CD4-positive, alpha-beta memory T cell (primary cell): ENCODE results near the gene EPOP. TPM values are rescaled to one million over a fixed set of nuclear protein-coding genes. Genes with fewer than 3 reads are reported as not detected.

Experiments
- CTCF ChIA-PET: fragments of 350-600 bp; sonication (Branson Sonifier 250); formaldehyde crosslinking; loops from one replicate; lab custom pipeline; 2021; ENCODE audit warnings: inconsistent platforms; ENCODE audit not compliant: partially characterized antibody; lab: Charles Lee
- POLR2A ChIA-PET: fragments of 350-600 bp; sonication (Branson Sonifier 250); formaldehyde crosslinking; loops from one replicate; lab custom pipeline; 2021; ENCODE audit not compliant: partially characterized antibody; lab: Charles Lee
- DNase-seq, 5 donors: peaks; one replicate each; pipeline versions ENCODE4 v3.0.0 to v3.0.0-alpha.2; 2020 to 2022; ENCODE audit warnings: mixed read lengths in 1 of 5
- H3K27ac ChIP-seq: one replicate; pipeline ENCODE4 v1.7.0; 2013; ENCODE audit warnings: low read depth, low read length
- H3K27me3 ChIP-seq: 2 replicates; pipeline ENCODE4 v1.7.0; 2013; ENCODE audit warnings: mild to moderate bottlenecking, low read length, moderate library complexity; ENCODE audit not compliant: insufficient read depth
- H3K36me3 ChIP-seq: 2 replicates; pipeline ENCODE4 v1.7.0; 2013; ENCODE audit warnings: mild to moderate bottlenecking, low read length, moderate library complexity; ENCODE audit not compliant: insufficient read depth
- H3K4me1 ChIP-seq: 2 replicates; pipeline ENCODE4 v1.7.0; 2013; ENCODE audit warnings: mild to moderate bottlenecking, low read length, moderate library complexity; ENCODE audit not compliant: insufficient read depth
- H3K4me3 ChIP-seq, 2 donors: one replicate each; pipeline ENCODE4 v1.7.0; 2013; ENCODE audit warnings: low read length in 2 of 2, mild to moderate bottlenecking in 1 of 2
- H3K9me3 ChIP-seq, 2 donors: one replicate each; pipeline ENCODE4 v1.7.0; 2013; ENCODE audit warnings: low read length in 2 of 2, control low read depth in 1 of 2; ENCODE audit not compliant: control insufficient read depth in 1 of 2
- H3K27ac Mint-ChIP-seq, 7 donors: one replicate each; pipeline ENCODE4 v1.8.0; 2020 to 2021; ENCODE audit warnings: mixed read lengths in 7 of 7, mild to moderate bottlenecking in 6 of 7, inconsistent platforms in 3 of 7, moderate library complexity in 3 of 7
- H3K27me3 Mint-ChIP-seq, 2 donors: one replicate each; pipeline ENCODE4 v1.8.0; 2020 to 2021; ENCODE audit warnings: mixed read lengths in 2 of 2
- H3K36me3 Mint-ChIP-seq, 2 donors: one replicate each; pipeline ENCODE4 v1.8.0; 2020 to 2021; ENCODE audit warnings: mixed read lengths in 2 of 2, inconsistent platforms in 1 of 2, mild to moderate bottlenecking in 1 of 2
- H3K4me1 Mint-ChIP-seq, 4 donors: one replicate each; pipeline ENCODE4 v1.8.0; 2020 to 2021; ENCODE audit warnings: mixed read lengths in 4 of 4, mild to moderate bottlenecking in 1 of 4
- H3K4me3 Mint-ChIP-seq, 8 donors: one replicate each; pipeline ENCODE4 v1.8.0; 2020 to 2021; ENCODE audit warnings: mixed read lengths in 8 of 8, mild to moderate bottlenecking in 7 of 8, moderate library complexity in 6 of 8, inconsistent platforms in 3 of 8
- H3K9me3 Mint-ChIP-seq, 8 donors: one replicate each; pipeline ENCODE4 v1.8.0; 2020 to 2021; ENCODE audit warnings: mixed read lengths in 8 of 8, mild to moderate bottlenecking in 5 of 8, inconsistent platforms in 3 of 8, moderate library complexity in 1 of 8
- intact Hi-C: fragments of 100-400 bp; cut with micrococcal nuclease; formaldehyde crosslinking; loops from one replicate; pipeline ENCODE4 v1.15.1; 2023
- polyA plus RNA-seq, 2 donors: library from polyadenylated mRNA; unstranded; fragments of 300-500 nt; fragmentation: Illumina TruSeq; gene quantifications; one replicate each; pipeline ENCODE4 v1.2.3, GENCODE V29; 2021
- total RNA-seq, 2 experiments: library from RNA; stranded (reverse); gene quantifications; one replicate each; pipeline ENCODE4 v1.2.3, GENCODE V29; 2021

The EPOP gene
- total and polyA plus RNA-seq, 4 experiments from 2014 or later = 0.09 to 0.25 TPM; not detected in 2

DNA sequence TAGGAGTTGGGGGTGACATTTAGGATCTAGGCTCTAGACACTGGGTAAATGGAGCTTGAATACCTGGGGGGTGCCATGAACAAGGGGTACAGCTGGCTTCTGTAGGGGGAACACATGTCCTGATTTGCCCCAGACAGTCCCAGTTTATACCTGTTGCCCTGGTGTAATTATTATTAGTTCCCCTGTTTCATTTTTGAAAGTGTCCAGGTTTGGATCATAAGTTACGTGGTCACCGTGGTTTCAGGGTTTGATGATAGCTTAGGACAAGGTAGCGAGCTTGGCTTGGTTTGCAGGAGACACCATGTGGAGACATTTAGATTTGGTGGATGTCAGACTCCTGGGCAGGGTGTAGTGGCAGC, 35.8 kb upstream of the EPOP start:
- peaks cover 43% of the 10 kb centered on the region for H3K4me1 ChIP-seq
- H3K9me3 Mint-ChIP-seq = no peaks in the 10 kb centered on the region
- ChIA-PET POLR2A (interaction anchor here (1.3 to 14.0 kb wide), 2 partner anchors 9 to 15 kb away, joined by 8 to 588 read pairs; partner anchors contain the start of gene CISD3), CTCF (interaction anchor here (0.8 to 1.1 kb wide), 3 partner anchors 18 to 33 kb away, joined by 3 to 6 read pairs (median 4); no protein-coding TSS in a partner anchor)
- H3K9me3 ChIP-seq = no peaks in the 10 kb centered on the region
- H3K27me3 ChIP-seq = no peaks in the 10 kb centered on the region
- H3K36me3 ChIP-seq = peaks cover 62% of the 10 kb centered on the region
- peaks cover 32 to 83% of the 10 kb centered on the region in 2 donors for H3K36me3 Mint-ChIP-seq
- DNase-seq = no peak
- H3K27ac ChIP-seq = no peak overlapping the region
- peaks cover 19 to 68% (median 34%) of the 10 kb centered on the region in 4 donors for H3K4me1 Mint-ChIP-seq
- H3K27me3 Mint-ChIP-seq = no peaks in the 10 kb centered on the region
- peak overlapping the region; percentile 7 to 86 (median 65) for H3K27ac Mint-ChIP-seq
- intact Hi-C loops = no loop called here
- H3K4me3 ChIP-seq = no peak overlapping the region
- H3K4me3 Mint-ChIP-seq = no peak overlapping the region

DNA sequence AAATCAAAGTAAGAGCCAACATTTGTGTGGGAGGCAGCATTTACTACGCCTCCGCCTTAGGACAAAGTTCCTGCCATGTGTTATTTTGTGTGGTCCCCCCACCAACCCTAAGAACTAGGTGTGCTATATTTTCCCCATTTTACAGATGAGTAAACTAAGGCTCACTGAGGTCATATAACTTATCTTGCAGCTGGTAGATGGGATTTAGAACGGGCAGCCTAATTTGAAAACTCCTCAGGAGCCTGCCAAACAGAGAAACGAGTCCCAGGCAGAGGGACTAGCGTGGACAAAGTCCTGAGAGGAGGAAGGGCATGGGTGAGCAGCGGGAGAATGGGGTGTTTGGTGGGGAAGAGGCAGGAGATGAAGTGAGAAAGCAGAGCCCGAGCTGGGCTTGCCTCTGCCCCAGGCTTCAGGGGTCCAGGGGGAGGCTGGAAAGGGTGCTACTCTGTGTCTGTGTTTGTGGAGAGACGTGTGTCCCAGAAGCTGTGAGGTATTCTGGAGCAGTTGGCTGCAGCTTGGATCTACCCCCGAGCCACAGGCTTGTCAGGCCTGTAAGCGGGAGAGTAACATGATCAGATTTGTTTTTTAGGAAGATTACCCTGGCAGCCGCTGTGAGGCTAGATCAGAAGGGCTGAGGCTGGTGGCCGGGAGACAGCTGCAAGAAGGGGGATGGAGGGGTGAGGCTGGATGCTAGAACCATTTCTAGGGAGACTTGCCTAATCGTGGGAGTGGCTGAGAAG, 35.3 kb upstream of the EPOP start:
- Histone ChIP-seq H3K9me3 (no peaks in the 10 kb centered on the region), H3K36me3 (peaks cover 56% of the 10 kb centered on the region), H3K27ac (no peak overlapping the region), H3K4me3 (no peak overlapping the region), H3K27me3 (no peaks in the 10 kb centered on the region), H3K4me1 (peaks cover 40% of the 10 kb centered on the region)
- no peaks in the 10 kb centered on the region for H3K27me3 Mint-ChIP-seq
- peaks cover 32 to 79% of the 10 kb centered on the region in 2 donors for H3K36me3 Mint-ChIP-seq
- H3K9me3 Mint-ChIP-seq = no peaks in the 10 kb centered on the region
- peaks cover 19 to 63% (median 34%) of the 10 kb centered on the region in 4 donors for H3K4me1 Mint-ChIP-seq
- intact Hi-C loops = loop anchor here (10.0 kb wide), 1 partner anchor 495 kb away; the partner anchor contains the start of gene RPL19
- no peak overlapping the region for H3K4me3 Mint-ChIP-seq
- H3K27ac Mint-ChIP-seq = peak overlapping the region; percentile 67 to 86 (median 80)
- no peak for DNase-seq
- CTCF ChIA-PET = interaction anchor here (0.8 to 6.5 kb wide), 4 partner anchors 18 to 32 kb away, joined by 3 to 34 read pairs (median 8); no protein-coding TSS in a partner anchor
- POLR2A ChIA-PET = interaction anchor here (1.3 to 14.0 kb wide), 3 partner anchors 8 to 15 kb away, joined by 5 to 588 read pairs (median 8); partner anchors contain the start of gene CISD3

DNA sequence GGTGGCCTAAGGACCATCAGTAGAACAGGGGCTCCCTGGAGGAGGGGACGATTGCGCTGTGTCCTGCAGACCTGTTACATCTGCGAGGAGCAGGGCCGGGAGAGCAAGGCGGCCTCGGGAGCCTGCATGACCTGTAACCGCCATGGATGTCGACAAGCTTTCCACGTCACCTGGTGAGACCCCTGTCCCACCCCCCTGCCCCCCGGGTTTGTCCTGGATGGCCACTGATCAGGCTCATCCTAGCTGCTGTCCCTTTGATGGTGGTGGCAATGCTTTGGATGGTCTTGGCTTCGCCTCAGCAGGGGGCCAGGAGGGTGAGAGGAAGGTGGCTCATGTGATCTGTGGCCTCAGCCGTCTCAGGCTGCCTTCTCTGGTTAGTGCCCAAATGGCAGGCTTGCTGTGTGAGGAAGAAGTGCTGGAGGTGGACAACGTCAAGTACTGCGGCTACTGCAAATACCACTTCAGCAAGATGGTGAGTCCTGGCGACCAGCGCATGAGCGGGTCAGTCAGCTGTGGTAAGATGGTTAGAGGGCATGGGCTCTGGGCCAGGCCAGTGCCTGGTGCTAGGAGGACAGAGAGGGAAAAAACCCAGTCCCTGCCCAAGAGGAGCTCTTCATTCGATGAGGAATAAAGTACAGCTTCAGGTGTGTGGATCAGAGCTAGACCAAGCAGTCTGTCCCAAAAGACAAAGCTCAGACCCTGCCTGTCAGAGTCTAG, 34.5 kb upstream of the EPOP start:
- peak overlapping the region in 5 of 7 donors; percentile 60 to 82 (median 73) for H3K27ac Mint-ChIP-seq

DNA sequence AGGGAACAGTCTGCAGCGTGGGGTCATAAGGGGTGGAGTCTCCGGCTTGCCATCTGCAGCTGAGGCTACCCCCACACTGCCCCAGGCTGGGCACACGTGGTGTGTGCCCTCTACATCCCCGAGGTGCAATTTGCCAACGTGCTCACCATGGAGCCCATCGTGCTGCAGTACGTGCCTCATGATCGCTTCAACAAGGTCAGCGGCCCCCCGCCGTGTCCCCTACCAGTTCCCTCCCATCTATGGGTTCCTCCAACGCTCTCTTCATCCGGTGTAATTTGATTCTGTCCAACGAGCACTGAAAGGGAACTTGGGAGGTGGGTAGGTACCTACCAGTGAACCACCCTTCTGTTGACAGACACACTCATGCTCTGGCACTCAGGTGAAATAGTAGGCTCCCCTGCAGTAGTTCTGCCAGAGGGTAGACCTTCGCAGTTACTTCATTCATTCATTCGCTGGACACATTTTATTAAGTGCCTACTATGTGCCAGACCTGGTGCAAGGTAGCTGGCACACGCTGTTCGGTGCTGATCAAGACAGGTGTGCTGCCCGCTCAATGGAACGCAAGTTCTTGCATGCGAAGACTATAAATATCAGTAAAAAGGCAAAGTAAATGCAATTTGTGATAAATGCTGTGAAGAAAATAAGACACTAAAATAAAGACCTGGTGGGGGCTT, 33.1 kb upstream of the EPOP start:
- Histone ChIP-seq H3K27ac (peak overlapping the region; percentile 76), H3K4me1 (peaks cover 48% of the 10 kb centered on the region)
- POLR2A ChIA-PET = interaction anchor here (1.3 to 14.0 kb wide), 3 partner anchors 17 to 32 kb away, joined by 7 to 588 read pairs (median 37); partner anchors contain the start of genes CISD3 and EPOP

More for the DNA sequence above, 34.5 kb upstream of the EPOP start:
- peaks cover 20 to 59% (median 38%) of the 10 kb centered on the region in 4 donors for H3K4me1 Mint-ChIP-seq
- ChIA-PET CTCF (interaction anchor here (1.3 to 6.5 kb wide), 2 partner anchors 19 to 25 kb away, joined by 9 to 34 read pairs; no protein-coding TSS in a partner anchor), POLR2A (interaction anchor here (0.6 to 14.0 kb wide), 3 partner anchors 10 to 43 kb away, joined by 3 to 588 read pairs (median 5); partner anchors contain the start of gene CISD3)
- Histone ChIP-seq H3K4me1 (peaks cover 42% of the 10 kb centered on the region), H3K9me3 (no peaks in the 10 kb centered on the region), H3K36me3 (peaks cover 55% of the 10 kb centered on the region), H3K27me3 (no peaks in the 10 kb centered on the region), H3K4me3 (no peak overlapping the region), H3K27ac (no peak overlapping the region)
- no peaks in the 10 kb centered on the region for H3K9me3 Mint-ChIP-seq
- H3K36me3 Mint-ChIP-seq = peaks cover 32 to 78% of the 10 kb centered on the region in 2 donors
- no peak for DNase-seq
- intact Hi-C loops = loop anchor here (10.0 kb wide), 1 partner anchor 496 kb away; the partner anchor contains the start of gene RPL19
- H3K27me3 Mint-ChIP-seq = no peaks in the 10 kb centered on the region
- no peak overlapping the region for H3K4me3 Mint-ChIP-seq

DNA sequence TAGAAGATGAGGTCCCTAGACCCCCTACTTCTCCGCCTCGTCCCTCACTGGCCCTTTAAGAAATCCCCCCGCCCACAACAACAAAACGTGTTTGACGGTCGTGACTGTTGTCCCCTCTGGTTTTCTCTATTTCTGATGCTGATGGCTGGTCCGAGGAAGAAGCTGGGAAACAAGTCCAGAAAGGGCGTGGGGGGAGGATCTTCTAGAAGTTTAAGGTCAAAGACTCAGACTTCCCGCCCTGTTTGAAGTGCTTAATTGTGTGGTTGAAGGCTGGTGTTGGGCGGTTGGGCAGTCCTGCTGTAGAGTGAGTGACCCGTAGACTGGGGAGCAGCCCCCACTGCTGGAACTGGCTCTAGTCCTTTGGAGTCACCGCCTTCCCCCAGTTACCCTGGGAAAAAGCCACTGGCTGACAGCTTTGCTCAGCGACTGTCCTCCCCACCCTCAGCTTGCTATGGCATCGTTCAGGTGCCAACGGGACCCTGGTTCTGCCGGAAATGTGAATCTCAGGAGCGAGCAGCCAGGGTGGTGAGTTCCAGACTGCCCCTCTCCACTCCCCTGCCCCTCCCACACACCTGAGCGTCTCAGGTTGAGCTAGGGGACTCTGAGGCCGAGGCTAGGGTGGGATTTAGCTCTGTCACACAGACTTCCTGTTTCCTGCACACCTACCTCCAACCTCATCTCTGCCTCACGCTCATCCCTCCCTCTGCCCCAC, 31.9 kb upstream of the EPOP start:
- peak overlapping the region; percentile 94 to 99 (median 96) for H3K4me3 Mint-ChIP-seq
- peaks cover 49% of the 10 kb centered on the region for H3K4me1 ChIP-seq
- ChIA-PET CTCF (interaction anchor here (1.1 to 6.5 kb wide), 5 partner anchors 21 to 32 kb away, joined by 4 to 34 read pairs (median 9); partner anchors contain the start of gene EPOP), POLR2A (interaction anchor here (0.6 to 14.0 kb wide), 10 partner anchors 9 to 147 kb away, joined by 3 to 588 read pairs (median 6); partner anchors contain the start of genes CISD3, EPOP, PIP4K2B and PSMB3)
- H3K36me3 Mint-ChIP-seq = peaks cover 25 to 77% of the 10 kb centered on the region in 2 donors
- H3K9me3 Mint-ChIP-seq = no peaks in the 10 kb centered on the region
- peaks cover 22 to 77% (median 45%) of the 10 kb centered on the region in 4 donors for H3K4me1 Mint-ChIP-seq
- H3K36me3 ChIP-seq = peaks cover 29% of the 10 kb centered on the region
- intact Hi-C loops = loop anchor here (10.0 kb wide), 1 partner anchor 498 kb away; the partner anchor contains the start of gene RPL19
- peak overlapping the region; percentile 76 for H3K27ac ChIP-seq
- DNase-seq = peak in 4 of 5 donors; percentile 19 to 68 (median 28)
- no peaks in the 10 kb centered on the region for H3K27me3 ChIP-seq
- H3K9me3 ChIP-seq = no peaks in the 10 kb centered on the region
- no peaks in the 10 kb centered on the region for H3K27me3 Mint-ChIP-seq
- H3K27ac Mint-ChIP-seq = peak overlapping the region; percentile 88 to 96 (median 94)
- H3K4me3 ChIP-seq = peak overlapping the region; percentile 66 to 89

More for the DNA sequence above, 33.1 kb upstream of the EPOP start:
- CTCF ChIA-PET = interaction anchor here (1.1 to 6.5 kb wide), 4 partner anchors 20 to 33 kb away, joined by 4 to 34 read pairs (median 18); partner anchors contain the start of gene EPOP
- Mint-ChIP-seq H3K4me1 (peaks cover 21 to 68% (median 45%) of the 10 kb centered on the region in 4 donors), H3K4me3 (peak overlapping the region; percentile 37 to 99 (median 96)), H3K27me3 (no peaks in the 10 kb centered on the region), H3K36me3 (peaks cover 32 to 82% of the 10 kb centered on the region in 2 donors), H3K9me3 (no peaks in the 10 kb centered on the region), H3K27ac (peak overlapping the region in 6 of 7 donors; percentile 83 to 96 (median 91))
- DNase-seq = no peak
- Histone ChIP-seq H3K9me3 (no peaks in the 10 kb centered on the region), H3K27me3 (no peaks in the 10 kb centered on the region), H3K36me3 (peaks cover 40% of the 10 kb centered on the region), H3K4me3 (no peak overlapping the region)
- intact Hi-C loops = loop anchor here (10.0 kb wide), 1 partner anchor 497 kb away; the partner anchor contains the start of gene RPL19
